Central memory CD8-positive, alpha-beta T cell (primary cell): ENCODE measurements around the gene DPPA4.
"Not testable (repeated sequence)": the region's sequence is repeated elsewhere in the genome, so short reads cannot be mapped to it uniquely, and the experiment has no call there.

Experiments
- ATAC-seq: fragments of 150-1000 bp; cut with Tn5 transposase; replicated peaks from 2 replicates; pipeline ENCODE4 v1.10.0; 2022; ENCODE audit warnings: mild to moderate bottlenecking, moderate FRiP score, moderate number of reproducible peaks; ENCODE audit not compliant: poor library complexity, severe bottlenecking; ENCODE audit errors: extremely low read depth
- DNase-seq, 2 donors: peaks; one replicate each; pipeline ENCODE4 v3.0.0; 2021; ENCODE audit warnings: low spot score in 2 of 2
- H3K27ac Mint-ChIP-seq: one replicate; pipeline ENCODE4 v1.8.0; 2022; ENCODE audit warnings: low read depth, mild to moderate bottlenecking, moderate library complexity, mixed read lengths
- H3K27me3 Mint-ChIP-seq: one replicate; pipeline ENCODE4 v1.8.0; 2022; ENCODE audit warnings: mixed read lengths
- H3K36me3 Mint-ChIP-seq: one replicate; pipeline ENCODE4 v1.8.0; 2022; ENCODE audit warnings: mild to moderate bottlenecking, moderate library complexity, mixed read lengths; ENCODE audit not compliant: insufficient read depth
- H3K4me1 Mint-ChIP-seq: one replicate; pipeline ENCODE4 v1.8.0; 2022; ENCODE audit warnings: mixed read lengths
- H3K4me3 Mint-ChIP-seq: one replicate; pipeline ENCODE4 v1.8.0; 2022; ENCODE audit warnings: mild to moderate bottlenecking, moderate library complexity, mixed read lengths
- H3K9me3 Mint-ChIP-seq: one replicate; pipeline ENCODE4 v1.8.0; 2022; ENCODE audit warnings: mixed read lengths

The DPPA4 gene, protein sequence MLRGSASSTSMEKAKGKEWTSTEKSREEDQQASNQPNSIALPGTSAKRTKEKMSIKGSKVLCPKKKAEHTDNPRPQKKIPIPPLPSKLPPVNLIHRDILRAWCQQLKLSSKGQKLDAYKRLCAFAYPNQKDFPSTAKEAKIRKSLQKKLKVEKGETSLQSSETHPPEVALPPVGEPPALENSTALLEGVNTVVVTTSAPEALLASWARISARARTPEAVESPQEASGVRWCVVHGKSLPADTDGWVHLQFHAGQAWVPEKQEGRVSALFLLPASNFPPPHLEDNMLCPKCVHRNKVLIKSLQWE

DNA sequence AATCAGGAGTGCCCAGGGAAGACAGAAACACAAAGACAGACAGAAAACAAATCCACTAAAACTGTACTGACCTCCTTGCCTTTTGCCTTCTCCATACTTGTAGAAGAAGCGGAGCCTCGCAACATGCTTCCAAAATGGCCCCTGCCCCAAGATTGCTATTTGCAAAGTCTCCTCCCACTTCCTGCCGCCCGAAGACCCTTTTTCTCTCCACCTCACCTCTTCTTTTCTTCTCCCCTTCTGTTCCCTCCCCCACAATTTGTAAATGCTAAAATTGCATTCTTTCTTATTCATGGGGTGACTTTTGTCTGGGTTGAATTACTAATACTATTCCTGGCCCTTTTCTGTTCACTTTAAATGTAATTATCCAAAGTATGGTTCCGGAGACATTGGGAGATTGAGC lies at the start of gene DPPA4:
Gene DPPA4 (minus strand): TSS at position 154 of the 400 bp plus-strand sequence. CDS start 29 bp downstream, at position 125.
- peaks cover 57% of the 10 kb centered on the region for H3K27me3 Mint-ChIP-seq
- no peaks in the 10 kb centered on the region for H3K36me3 Mint-ChIP-seq
- no peak within 1 kb of the TSS for H3K27ac Mint-ChIP-seq
- H3K4me3 Mint-ChIP-seq: peak within 1 kb of the TSS; percentile 47
- ATAC-seq: no peak
- DNase-seq: no peak
- no peaks in the 10 kb centered on the region for H3K9me3 Mint-ChIP-seq
- H3K4me1 Mint-ChIP-seq: peaks cover 11% of the 10 kb centered on the region

DNA sequence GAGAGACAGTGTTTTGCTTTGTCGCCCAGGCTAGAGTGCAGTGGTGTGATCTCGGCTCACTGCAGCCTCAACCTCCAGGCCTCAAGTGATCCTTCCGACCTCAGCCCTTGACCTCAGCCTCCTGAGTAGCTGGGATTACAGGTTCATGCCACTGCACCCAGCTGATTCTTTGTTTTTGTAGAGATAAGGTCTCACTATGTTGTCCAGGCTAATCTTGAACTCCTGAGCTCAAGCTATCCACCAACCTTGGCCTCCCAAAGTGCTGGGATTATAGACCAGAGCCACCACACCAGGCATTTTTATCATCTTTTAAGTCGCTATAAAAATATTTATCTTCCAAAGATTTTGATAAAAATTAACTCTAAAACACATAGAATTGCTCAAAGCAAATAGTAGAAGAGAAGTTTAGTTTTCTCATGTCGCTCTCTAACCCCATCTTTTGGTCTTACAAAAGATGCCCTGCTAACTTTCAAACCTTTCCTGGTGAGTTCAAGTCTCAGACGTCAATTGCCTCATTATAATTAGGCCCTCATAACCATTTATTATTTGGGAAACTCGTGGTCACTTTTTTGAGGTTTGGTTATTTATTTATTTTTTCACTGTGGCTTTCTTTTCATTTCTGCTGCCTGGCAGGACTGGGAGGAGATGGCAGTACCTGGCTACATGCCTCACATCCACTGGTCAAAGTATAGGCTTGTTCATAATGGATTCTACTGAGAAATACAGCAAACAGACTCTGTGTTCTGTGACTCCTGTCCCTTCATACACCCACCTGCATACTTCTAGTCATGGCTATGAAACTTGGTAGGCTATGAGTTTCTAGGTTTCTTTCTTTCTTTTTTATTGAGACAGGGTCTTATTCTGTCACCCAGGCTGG lies 48.3 kb upstream of the DPPA4 start:
- no peaks in the 10 kb centered on the region for H3K36me3 Mint-ChIP-seq
- DNase-seq (no peak), ATAC-seq (no peak)
- H3K27me3 Mint-ChIP-seq: peaks cover 9% of the 10 kb centered on the region
- no peaks in the 10 kb centered on the region for H3K4me1 Mint-ChIP-seq
- no peak overlapping the region for H3K4me3 Mint-ChIP-seq
- no peaks in the 10 kb centered on the region for H3K9me3 Mint-ChIP-seq
- no peak overlapping the region for H3K27ac Mint-ChIP-seq

DNA sequence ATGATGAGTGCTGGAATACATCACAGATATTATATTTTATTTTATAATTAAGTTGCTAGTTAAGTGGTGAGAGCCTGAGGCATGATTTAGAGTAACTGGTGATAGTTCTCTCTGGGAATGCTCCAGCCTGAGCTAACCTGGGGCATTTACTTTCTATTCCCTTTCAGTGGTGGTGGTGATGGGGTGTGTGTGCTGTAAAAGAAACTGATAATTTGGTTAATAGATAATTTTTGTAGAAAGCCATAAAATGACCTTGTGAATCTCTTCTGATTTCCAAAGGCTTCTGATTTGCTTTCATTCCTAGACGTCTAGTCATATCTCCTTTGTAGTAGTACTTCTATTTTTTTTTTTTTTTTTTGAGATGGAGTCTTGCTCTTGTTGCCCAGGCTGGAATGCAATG lies 46.8 kb upstream of the DPPA4 start:
- H3K4me3 Mint-ChIP-seq: no peak overlapping the region
- ATAC-seq (no peak), DNase-seq (no peak)
- H3K27me3 Mint-ChIP-seq: no peaks in the 10 kb centered on the region
- no peaks in the 10 kb centered on the region for H3K36me3 Mint-ChIP-seq
- no peak overlapping the region for H3K27ac Mint-ChIP-seq
- H3K4me1 Mint-ChIP-seq: no peaks in the 10 kb centered on the region
- no peaks in the 10 kb centered on the region for H3K9me3 Mint-ChIP-seq

DNA sequence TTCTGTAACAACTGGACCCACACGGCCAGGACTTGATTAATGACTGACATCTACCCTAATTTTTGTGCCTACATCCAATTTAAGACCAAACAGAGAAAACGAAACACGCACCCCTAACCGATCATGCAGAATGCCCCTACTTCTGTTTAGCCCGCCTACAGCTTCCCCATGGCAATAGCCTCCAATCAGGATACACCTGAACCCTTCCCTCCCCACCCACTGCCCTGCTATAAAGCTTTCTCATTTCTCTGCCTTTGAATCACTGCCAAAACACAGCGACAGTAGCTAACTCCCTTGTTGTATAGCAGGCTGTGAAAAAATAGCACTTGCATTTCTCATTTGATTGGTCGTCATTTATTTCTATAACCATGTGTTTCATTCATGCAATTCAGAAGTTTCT lies 45.2 kb upstream of the DPPA4 start:
- ATAC-seq (no peak), DNase-seq (no peak)
- Mint-ChIP-seq H3K27me3 (no peaks in the 10 kb centered on the region), H3K27ac (no peak overlapping the region), H3K4me3 (no peak overlapping the region), H3K36me3 (no peaks in the 10 kb centered on the region), H3K4me1 (no peaks in the 10 kb centered on the region), H3K9me3 (no peaks in the 10 kb centered on the region)

DNA sequence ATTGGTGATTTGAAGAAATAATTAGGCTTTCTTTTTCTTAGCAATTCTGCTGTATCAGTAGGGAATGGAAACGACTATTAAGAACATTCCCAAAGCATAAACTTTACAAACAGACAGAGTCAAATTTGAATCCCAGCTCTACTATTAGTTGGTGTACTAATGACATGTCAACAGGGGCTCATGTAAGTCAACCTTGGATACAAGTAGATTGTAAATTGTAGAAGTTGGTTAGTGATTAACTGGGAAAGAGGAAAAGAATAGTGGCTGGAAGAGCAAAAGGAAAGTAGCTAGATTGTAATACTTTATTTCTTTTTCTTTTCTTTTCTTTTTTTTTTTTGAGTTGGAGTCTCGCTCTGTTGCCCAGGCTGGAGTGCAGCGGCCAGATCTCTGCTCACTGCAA lies 38.6 kb upstream of the DPPA4 start:
- no peaks in the 10 kb centered on the region for H3K27me3 Mint-ChIP-seq
- ATAC-seq (no peak), DNase-seq (no peak)
- H3K9me3 Mint-ChIP-seq: no peaks in the 10 kb centered on the region
- H3K4me3 Mint-ChIP-seq: no peak overlapping the region
- no peak overlapping the region for H3K27ac Mint-ChIP-seq
- H3K4me1 Mint-ChIP-seq: no peaks in the 10 kb centered on the region
- no peaks in the 10 kb centered on the region for H3K36me3 Mint-ChIP-seq

DNA sequence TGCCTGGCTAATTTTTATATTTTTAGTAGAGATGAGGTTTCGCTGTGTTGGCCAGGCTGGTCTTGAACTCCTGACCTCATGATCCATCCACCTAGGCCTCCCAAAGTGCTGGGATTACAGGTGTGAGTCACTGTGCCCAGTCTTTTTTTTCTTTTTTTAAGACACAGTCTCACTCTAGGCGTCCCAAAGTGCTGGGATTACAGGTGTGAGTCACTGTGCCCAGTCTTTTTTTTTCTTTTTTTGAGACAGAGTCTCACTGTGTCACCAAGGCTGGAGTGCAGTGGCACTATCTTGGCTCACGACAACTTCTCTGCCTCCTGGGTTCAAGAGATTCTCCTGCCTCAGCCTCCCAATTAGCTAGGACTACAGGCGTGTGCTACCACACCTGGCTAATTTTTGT lies 37.1 kb upstream of the DPPA4 start:
- not testable (repeated sequence) for H3K27me3 Mint-ChIP-seq, H3K4me3 Mint-ChIP-seq

DNA sequence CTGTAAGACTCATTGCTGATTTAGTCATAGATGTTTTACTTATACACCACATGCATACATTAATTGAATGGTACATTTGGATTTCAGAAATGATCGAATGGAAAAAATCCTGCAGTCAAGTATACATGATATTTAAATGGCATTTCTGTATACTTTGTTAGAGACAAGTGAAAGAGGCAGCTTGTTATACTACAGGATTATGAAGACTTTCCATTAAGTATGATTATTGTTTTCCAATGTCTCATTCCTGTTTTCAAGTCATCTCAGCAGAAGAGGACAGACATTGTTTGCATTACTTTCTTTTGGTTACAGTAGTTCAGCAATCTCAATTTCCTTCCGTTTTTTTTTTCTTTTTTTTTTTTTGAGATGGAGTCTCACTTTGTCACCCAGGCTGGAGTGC lies 36.6 kb upstream of the DPPA4 start:
- no peaks in the 10 kb centered on the region for H3K27me3 Mint-ChIP-seq
- H3K9me3 Mint-ChIP-seq: no peaks in the 10 kb centered on the region
- no peak overlapping the region for H3K27ac Mint-ChIP-seq
- no peak for DNase-seq
- no peaks in the 10 kb centered on the region for H3K4me1 Mint-ChIP-seq
- no peaks in the 10 kb centered on the region for H3K36me3 Mint-ChIP-seq
- H3K4me3 Mint-ChIP-seq: no peak overlapping the region
- no peak for ATAC-seq

More for the DNA sequence above, 37.1 kb upstream of the DPPA4 start:
- not testable (repeated sequence) for H3K9me3 Mint-ChIP-seq, DNase-seq, H3K36me3 Mint-ChIP-seq, ATAC-seq, H3K27ac Mint-ChIP-seq, H3K4me1 Mint-ChIP-seq

DNA sequence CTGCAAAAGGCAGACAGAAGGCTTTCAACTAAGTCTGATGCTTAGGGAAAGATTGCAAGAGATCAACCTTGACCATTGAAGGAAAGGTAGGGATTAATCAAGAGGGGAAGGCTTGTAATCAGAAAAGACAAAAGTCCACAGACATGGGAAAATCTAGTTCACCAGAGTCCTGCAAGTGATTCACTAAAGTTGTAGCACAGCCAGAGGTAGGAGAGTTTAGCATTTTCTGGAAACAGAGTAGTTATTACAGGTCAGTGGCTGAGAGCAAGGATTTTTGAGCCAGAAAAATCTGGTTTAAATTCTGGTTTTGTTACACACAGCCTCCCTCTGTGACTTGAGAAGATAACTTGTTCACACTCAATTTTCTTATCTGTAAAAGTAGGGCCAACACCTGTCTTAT lies 35.3 kb upstream of the DPPA4 start:
- no peaks in the 10 kb centered on the region for H3K9me3 Mint-ChIP-seq
- H3K27me3 Mint-ChIP-seq: no peaks in the 10 kb centered on the region
- no peak overlapping the region for H3K27ac Mint-ChIP-seq
- no peaks in the 10 kb centered on the region for H3K4me1 Mint-ChIP-seq
- DNase-seq: no peak
- no peak overlapping the region for H3K4me3 Mint-ChIP-seq
- no peaks in the 10 kb centered on the region for H3K36me3 Mint-ChIP-seq
- no peak for ATAC-seq

DNA sequence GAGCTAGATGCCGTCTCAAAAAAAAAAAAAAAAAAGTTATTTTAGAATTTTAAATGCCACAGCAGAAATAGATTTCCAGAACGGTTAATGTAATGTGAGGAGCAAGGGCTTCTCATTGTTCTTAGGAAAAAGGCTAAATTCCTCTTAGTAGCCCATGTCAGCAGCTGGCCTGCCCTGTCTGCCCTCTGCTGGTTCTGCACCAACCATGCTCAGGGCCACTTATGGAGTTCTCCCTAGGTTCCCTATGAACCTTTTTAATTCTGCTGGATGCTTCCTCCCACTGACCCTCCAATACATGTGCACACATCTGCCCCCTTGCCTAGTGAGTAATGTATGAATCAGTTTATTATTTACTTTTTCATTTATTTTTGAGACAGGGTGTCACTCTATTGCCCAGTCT lies 32.2 kb upstream of the DPPA4 start:
- Mint-ChIP-seq H3K9me3 (no peaks in the 10 kb centered on the region), H3K27me3 (no peaks in the 10 kb centered on the region), H3K4me3 (no peak overlapping the region), H3K27ac (no peak overlapping the region), H3K36me3 (no peaks in the 10 kb centered on the region), H3K4me1 (no peaks in the 10 kb centered on the region)
- no peak for ATAC-seq
- no peak for DNase-seq

DNA sequence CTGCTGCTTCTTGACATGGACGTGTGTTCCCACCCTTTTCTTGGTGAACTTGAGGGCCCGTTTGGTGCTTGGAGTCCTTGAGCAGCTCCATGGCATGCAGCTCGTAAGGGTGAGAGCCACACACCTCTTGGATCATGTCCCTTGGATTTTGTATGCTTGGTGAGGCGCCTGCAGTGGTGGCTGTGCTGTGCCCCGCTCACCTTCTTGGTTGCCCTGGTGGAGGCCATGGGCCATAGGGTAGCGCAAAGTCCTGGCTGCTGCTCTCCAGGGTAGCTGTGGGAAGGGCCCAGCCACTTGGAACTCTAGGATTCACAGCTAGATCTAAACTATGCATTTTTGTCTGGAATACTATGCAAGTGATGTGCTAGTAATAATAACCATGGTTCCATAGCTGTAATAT lies 26.7 kb upstream of the DPPA4 start:
- DNase-seq (no peak), ATAC-seq (no peak)
- H3K4me1 Mint-ChIP-seq: no peaks in the 10 kb centered on the region
- H3K27me3 Mint-ChIP-seq: no peaks in the 10 kb centered on the region
- H3K9me3 Mint-ChIP-seq: no peaks in the 10 kb centered on the region
- H3K36me3 Mint-ChIP-seq: no peaks in the 10 kb centered on the region
- H3K27ac Mint-ChIP-seq: no peak overlapping the region
- H3K4me3 Mint-ChIP-seq: no peak overlapping the region

DNA sequence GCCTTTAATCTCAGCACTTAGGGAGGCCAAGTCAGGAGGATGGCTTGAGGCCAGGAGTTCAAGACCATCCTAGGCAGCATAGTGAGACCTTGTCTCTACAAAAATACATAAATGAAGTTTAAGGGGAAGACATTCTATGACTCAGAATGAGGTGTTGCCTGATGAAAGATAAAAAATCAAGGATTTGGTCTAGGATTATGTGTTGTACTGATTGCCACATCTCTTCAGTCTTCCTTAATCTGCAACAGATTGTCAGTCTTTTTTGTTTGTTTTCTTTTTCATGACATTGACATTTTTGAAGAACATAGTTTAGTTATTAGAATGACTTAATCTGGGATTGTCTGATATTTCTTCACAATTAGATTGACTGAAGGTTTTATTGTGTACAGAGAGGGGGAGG lies 26.3 kb upstream of the DPPA4 start:
- Mint-ChIP-seq H3K27me3 (no peaks in the 10 kb centered on the region), H3K4me1 (no peaks in the 10 kb centered on the region), H3K4me3 (no peak overlapping the region), H3K9me3 (no peaks in the 10 kb centered on the region), H3K27ac (no peak overlapping the region), H3K36me3 (no peaks in the 10 kb centered on the region)
- DNase-seq: no peak
- ATAC-seq: no peak

DNA sequence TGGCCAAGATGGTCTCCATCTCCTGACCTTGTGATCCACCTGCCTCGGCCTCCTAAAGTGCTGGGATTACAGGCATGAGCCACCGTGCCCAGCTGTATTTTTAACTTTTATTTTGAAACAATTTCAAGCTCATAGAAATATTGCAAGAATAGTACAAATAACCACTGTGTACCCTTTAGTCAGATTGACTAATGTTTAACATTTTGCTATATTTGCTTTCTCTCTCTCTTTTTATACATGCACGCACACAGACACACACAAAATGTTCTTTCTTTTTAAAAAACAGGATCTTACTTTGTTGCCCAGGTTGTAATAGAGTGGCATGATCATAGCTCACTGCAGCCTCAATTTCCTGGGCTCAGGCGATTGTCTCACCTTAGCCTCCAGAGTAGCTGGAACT lies 25.5 kb upstream of the DPPA4 start:
- Mint-ChIP-seq H3K27me3 (no peaks in the 10 kb centered on the region), H3K4me1 (no peaks in the 10 kb centered on the region), H3K36me3 (no peaks in the 10 kb centered on the region), H3K9me3 (no peaks in the 10 kb centered on the region), H3K4me3 (no peak overlapping the region), H3K27ac (no peak overlapping the region)
- ATAC-seq (no peak), DNase-seq (no peak)

DNA sequence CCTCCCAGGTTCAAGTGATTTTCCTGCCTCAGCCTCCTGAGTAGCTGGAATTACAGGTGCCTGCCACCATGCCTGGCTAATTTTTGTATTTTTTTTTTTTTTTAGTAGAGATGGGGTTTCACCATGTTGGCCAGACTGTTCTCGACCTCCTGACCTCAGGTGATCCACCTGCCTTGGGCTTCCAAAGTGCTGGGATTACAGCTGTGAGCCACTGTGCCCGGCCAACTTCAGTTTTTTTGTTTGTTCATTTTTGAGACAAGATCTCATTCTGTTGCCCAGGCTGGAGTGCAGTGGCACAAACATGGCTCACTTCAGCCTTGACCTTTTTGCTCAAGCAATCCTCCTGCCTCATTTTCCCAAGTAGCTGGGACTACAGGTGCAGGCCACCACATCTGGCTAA lies 21.5 kb upstream of the DPPA4 start:
- H3K27me3 Mint-ChIP-seq, H3K4me1 Mint-ChIP-seq, ATAC-seq, H3K36me3 Mint-ChIP-seq, H3K27ac Mint-ChIP-seq, H3K4me3 Mint-ChIP-seq, DNase-seq, H3K9me3 Mint-ChIP-seq: not testable (repeated sequence)
